ENCODE measurements around the gene STPG2. TPM values are rescaled to one million over a fixed set of nuclear protein-coding genes. Genes with fewer than 3 reads are reported as not detected.

Gene STPG2
- total RNA-seq, 4 donors from 2014 or later = not detected

GRCh38 chr4:97868097-97868496 is 275.2 kb downstream of the STPG2 start:
- Histone ChIP-seq H3K4me3 (no peak overlapping the region), H3K27me3 (no peaks in the 10 kb centered on the region), H3K9me3 (no peaks in the 10 kb centered on the region), H3K27ac (no peak overlapping the region), H3K4me1 (no peaks in the 10 kb centered on the region), H3K36me3 (no peaks in the 10 kb centered on the region)
- DNase-seq = no peak
- TF ChIP-seq POLR2A (IDR thresholded peaks at IDR 0.05) = no peak
- no peak for TF ChIP-seq CTCF (IDR thresholded peaks at IDR 0.05)

- no peak for DNase-seq
- Histone ChIP-seq H3K27ac (no peak overlapping the region), H3K4me3 (no peak overlapping the region), H3K4me1 (no peaks in the 10 kb centered on the region), H3K36me3 (no peaks in the 10 kb centered on the region), H3K27me3 (no peaks in the 10 kb centered on the region), H3K9me3 (no peaks in the 10 kb centered on the region)
- TF ChIP-seq CTCF (IDR thresholded peaks at IDR 0.05) (no peak), POLR2A (IDR thresholded peaks at IDR 0.05) (no peak)
These were observed 275.7 kb downstream of the STPG2 start for GRCh38 chr4:97867557-97868091.

- H3K27me3 ChIP-seq = no peaks in the 10 kb centered on the region
- no peaks in the 10 kb centered on the region for H3K36me3 ChIP-seq
- DNase-seq = no peak
- no peaks in the 10 kb centered on the region for H3K4me1 ChIP-seq
- H3K27ac ChIP-seq = no peak overlapping the region
- H3K9me3 ChIP-seq = no peaks in the 10 kb centered on the region
- H3K4me3 ChIP-seq = no peak overlapping the region
- TF ChIP-seq CTCF (IDR thresholded peaks at IDR 0.05) (no peak), POLR2A (IDR thresholded peaks at IDR 0.05) (no peak)
These were observed 276.3 kb downstream of the STPG2 start for GRCh38 chr4:97866821-97867556.

- Histone ChIP-seq H3K27ac (no peak overlapping the region), H3K9me3 (no peaks in the 10 kb centered on the region), H3K27me3 (no peaks in the 10 kb centered on the region), H3K4me3 (no peak overlapping the region), H3K4me1 (no peaks in the 10 kb centered on the region), H3K36me3 (no peaks in the 10 kb centered on the region)
- TF ChIP-seq CTCF (IDR thresholded peaks at IDR 0.05) (no peak), POLR2A (IDR thresholded peaks at IDR 0.05) (no peak)
- DNase-seq = no peak
These were observed 292.2 kb downstream of the STPG2 start for GRCh38 chr4:97851115-97851514.

- no peak for TF ChIP-seq POLR2A (IDR thresholded peaks at IDR 0.05)
- no peak for TF ChIP-seq CTCF (IDR thresholded peaks at IDR 0.05)
- H3K4me1 ChIP-seq = no peaks in the 10 kb centered on the region
- no peaks in the 10 kb centered on the region for H3K9me3 ChIP-seq
- no peak overlapping the region for H3K4me3 ChIP-seq
- H3K36me3 ChIP-seq = no peaks in the 10 kb centered on the region
- DNase-seq = no peak
- H3K27me3 ChIP-seq = no peaks in the 10 kb centered on the region
- H3K27ac ChIP-seq = no peak overlapping the region
These were observed 297.5 kb downstream of the STPG2 start for GRCh38 chr4:97845758-97846157.
